Stimulated activated CD8-positive, alpha-beta memory T cell treated with anti-CD3 and anti-CD28 coated beads, Interleukin-4, amount 100 ng/mL, for 48 hours (primary cell): Measurements from ENCODE around the gene MAGEL2.
"Not testable (repeated sequence)": the region's sequence is repeated elsewhere in the genome, so short reads cannot be mapped to it uniquely, and the experiment has no call there.

Experiments
- DNase-seq: peaks from one replicate; pipeline ENCODE4 v3.0.0-alpha.2; 2020

Gene MAGEL2

DNA sequence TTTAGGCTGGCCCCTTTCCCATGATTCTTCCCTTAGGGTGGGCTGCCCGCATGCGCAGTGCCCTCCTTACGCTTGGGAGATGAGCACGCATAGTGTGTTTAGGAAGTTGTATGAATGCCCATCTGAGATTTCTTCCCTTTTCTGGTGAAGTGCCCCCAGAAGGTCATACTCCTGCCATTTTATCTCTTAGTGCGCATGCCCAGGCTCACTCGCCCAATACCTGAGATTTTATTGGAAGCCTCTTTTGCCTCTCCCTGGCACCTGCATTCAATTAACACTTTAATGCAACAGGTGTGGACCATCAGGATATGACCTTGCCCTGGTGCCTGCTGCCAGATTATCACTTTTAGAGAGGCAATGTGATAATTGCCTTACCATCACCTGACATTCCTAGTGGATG lies 45.5 kb downstream of the MAGEL2 start:
- no peak for DNase-seq

DNA sequence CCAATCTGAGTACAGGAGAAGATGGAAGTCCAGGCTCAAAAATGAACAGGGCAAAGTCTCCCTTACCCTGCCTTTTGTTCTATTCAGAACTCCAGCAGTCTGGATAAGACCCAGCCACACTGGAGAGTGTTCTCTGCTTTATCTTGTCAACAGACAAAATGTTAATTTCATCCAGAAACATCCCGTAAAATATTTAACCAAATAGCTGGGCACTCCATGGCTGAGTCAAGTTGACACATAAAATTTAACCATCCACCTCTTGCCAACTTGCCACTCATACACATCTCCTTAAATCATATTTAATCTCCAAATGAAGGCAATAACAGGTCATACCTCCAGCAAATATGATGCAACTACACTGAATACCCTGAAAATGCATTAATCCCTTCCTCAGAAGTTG lies 48.6 kb downstream of the MAGEL2 start:
- DNase-seq = no peak

DNA sequence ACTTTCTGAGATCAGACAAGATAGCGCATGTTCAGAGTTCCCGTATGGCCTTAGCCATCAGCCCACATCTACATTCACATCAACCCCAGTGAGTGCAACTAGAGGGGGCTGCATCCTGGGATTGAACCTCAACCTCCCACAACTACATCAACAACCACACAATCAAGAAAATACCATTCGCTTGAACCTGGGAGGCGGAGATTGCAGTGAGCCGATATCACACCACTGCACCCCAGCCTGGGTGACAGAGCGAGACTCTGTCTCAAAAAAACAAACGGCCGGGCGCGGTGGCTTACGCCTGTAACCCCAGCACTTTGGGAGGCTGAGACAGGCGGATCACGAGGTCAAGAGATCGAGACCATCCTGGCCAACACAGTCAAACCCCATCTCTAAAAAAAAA lies 50.4 kb downstream of the MAGEL2 start:
- DNase-seq = not testable (repeated sequence)

DNA sequence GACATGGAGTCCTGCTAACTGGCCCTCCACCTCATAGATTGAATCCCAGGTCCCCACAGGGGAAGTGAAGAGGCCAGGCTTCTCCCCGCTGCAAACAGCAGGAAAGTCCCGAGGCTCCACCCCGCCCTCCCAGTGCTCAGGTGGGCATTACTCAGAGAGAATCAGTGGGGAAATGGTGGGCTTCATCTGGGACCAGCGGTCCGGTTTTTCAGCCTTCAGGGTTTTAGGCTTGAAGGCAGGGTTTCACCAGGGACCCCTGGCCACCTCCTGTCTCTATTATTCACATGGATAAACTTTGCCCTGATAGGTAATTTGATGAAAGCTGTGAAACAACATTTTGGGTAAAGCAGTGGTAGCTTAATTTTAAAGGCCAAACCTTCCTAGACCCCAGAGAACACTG lies 50.9 kb downstream of the MAGEL2 start:
- no peak for DNase-seq

DNA sequence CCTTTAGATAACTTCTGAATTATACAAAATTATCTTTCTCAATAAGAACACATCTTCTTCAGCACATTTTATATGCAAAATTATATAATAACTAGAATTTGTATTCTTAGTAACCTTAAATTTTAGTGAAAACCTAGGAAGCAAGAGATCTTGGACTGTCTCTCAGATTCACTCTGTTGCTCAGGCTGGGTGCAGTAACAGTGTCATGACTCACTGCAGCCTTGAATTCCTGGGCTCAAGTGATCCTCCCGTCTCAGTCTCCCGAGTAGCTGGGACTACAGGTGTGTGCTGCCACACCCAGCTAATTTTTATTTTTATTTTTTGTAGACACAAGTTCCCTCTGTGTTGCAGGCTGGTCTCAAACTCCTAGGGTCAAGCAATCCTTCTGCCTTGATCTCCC lies 52.3 kb downstream of the MAGEL2 start:
- DNase-seq = no peak

DNA sequence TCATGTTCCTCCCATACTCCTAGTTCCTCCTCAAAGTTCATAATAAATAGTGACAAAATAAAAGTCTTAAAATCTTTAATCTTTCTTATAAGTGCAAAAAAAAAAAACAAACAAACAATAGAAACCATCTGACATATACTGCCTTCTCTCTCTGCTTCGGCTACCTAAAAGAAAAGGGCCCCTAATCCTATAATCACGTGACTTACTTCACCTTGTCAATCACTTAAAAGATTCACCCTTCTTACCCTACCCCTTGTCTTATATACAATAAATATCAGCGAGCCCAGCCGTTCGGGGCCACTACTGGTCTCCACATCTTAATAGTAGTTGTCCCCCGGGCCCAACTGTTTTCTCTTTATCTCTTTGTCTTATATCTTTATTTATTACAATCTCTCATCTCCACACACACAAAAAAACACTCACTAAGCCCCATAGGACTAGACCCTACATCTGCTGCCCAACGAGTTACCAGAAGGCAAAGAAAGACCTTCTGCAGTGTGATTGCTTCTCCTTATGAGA lies 53.4 kb downstream of the MAGEL2 start:
- DNase-seq = no peak
